Adrenal gland (tissue), 12 donors: Measurements from ENCODE around the gene CAB39. TPM values are rescaled to one million over a fixed set of nuclear protein-coding genes. Genes with fewer than 3 reads are reported as not detected.

ENCODE experiments used
- DNase-seq, 7 donors: peaks; one replicate each; pipeline ENCODE4 v3.0.0-alpha.2; 2019 to 2020
- H3K27ac ChIP-seq, 5 donors: fragments of 200-600 bp; sonication (generic) in 4 of 5; 1 replicate in 3 of 5; 2 replicates in 2 of 5; pipeline versions ENCODE4 v1.5.1 to v1.8.0; 2016 to 2020; ENCODE audit warnings: mild to moderate bottlenecking in 1 of 5
- H3K27me3 ChIP-seq: fragments of 200-600 bp; 2 replicates; pipeline ENCODE4 v1.8.0; 2021
- H3K36me3 ChIP-seq, 2 donors: fragments of 200-600 bp; replicated peaks in 1 of 2; 1 replicate in 1 of 2; 2 replicates in 1 of 2; pipeline versions ENCODE4 v1.5.1 to v1.8.0; 2018 to 2022
- H3K4me1 ChIP-seq, 2 donors: fragments of 200-600 bp; replicated peaks in 1 of 2; 1 replicate in 1 of 2; 2 replicates in 1 of 2; pipeline versions ENCODE4 v1.5.1 to v1.8.0; 2018 to 2021
- H3K4me3 ChIP-seq, 4 donors: fragments of 200-600 bp; sonication (generic) in 3 of 4; one replicate each; pipeline ENCODE4 v1.5.1; 2016 to 2018
- H3K9me3 ChIP-seq, 3 donors: fragments of 200-600 bp; sonication (generic) in 1 of 3; replicated peaks in 1 of 3; 1 replicate in 2 of 3; 2 replicates in 1 of 3; pipeline versions ENCODE4 v1.5.1 to v1.8.0; 2016 to 2021
- CTCF ChIP-seq, 6 experiments: fragments of 450-650 bp in 4 of 6; fragments of 200-600 bp in 2 of 6; sonication (generic) in 1 of 6; IDR thresholded peaks; 1 replicate in 5 of 6; 2 replicates in 1 of 6; pipeline versions ENCODE4 v1.5.1 to v1.8.0; 2016 to 2021; ENCODE audit warnings: antibody characterized with exemption in 6 of 6, mild to moderate bottlenecking in 2 of 6, moderate library complexity in 1 of 6
- POLR2A ChIP-seq, 2 donors: fragments of 450-650 bp; IDR thresholded peaks; one replicate each; pipeline ENCODE4 v1.6.1; 2017; ENCODE audit warnings: antibody characterized with exemption in 2 of 2, mild to moderate bottlenecking in 2 of 2, moderate library complexity in 1 of 2
- WGBS, 4 donors: extraction: QIAGEN DNeasy Blood & Tissue Kit in 2 of 4; methylation state at CpG; one replicate each; pipeline versions ENCODE4 v1.1.5 to v1.1.7; 2013 to 2017; 5-methylcytosine and 5-hydroxymethylcytosine counted together
- intact Hi-C, 2 donors: fragments of 100-400 bp; cut with DNase I; formaldehyde crosslinking; loops; one replicate each; pipeline versions ENCODE4 v1.14.1 to v1.15.0; 2022 to 2023
- polyA plus RNA-seq, 3 donors: library from polyadenylated mRNA; stranded (reverse); fragments of 200-250 nt in 2 of 3; fragments of 350-450 nt in 1 of 3; fragmentation: Illumina TruSeq in 1 of 3; extraction: RNeasy Lipid Tissue Mini Kit (QIAGEN cat#74804) in 1 of 3; gene quantifications; one replicate each; pipeline ENCODE4 v1.2.3, GENCODE V29; 2013 to 2014
- total RNA-seq, 9 donors: library from RNA; depleted of rRNA in 4 of 9; stranded (reverse); fragments of >200 nt in 4 of 9; fragments of 120-200 nt in 1 of 9; fragmentation: NEBNext Ultra II Directional in 1 of 9; extraction: Animal tissue kit (Norgen Biotek cat#: 25700) in 1 of 9; gene quantifications; one replicate each; pipeline versions ENCODE4 v1.1.0 to v1.2.4, GENCODE V29; 2013 to 2023
- donor health status: healthy with polysubstance abuse.
- donor health status: Bipolar disorder and iron deficiency.
- donor health status: DM: yes; HTN: yes; CAD: no.
- donor health status: DM: no; HTN: no; CAD: no.
- donor health status: DM: no; HTN: no; CAD: no.
- donor health status: DM: yes; HTN: yes; CAD: no.

CAB39 gene
- total and polyA plus RNA-seq, 12 donors, result 10.5 to 96.1 (median 55.5) TPM

GRCh38 chr2:230784795-230785194, 72.2 kb downstream of the CAB39 start:
- H3K27ac ChIP-seq, result no peak overlapping the region
- no peaks in the 10 kb centered on the region for H3K36me3 ChIP-seq
- DNase-seq, result no peak
- H3K4me1 ChIP-seq, result peaks cover 0 to 14% of the 10 kb centered on the region in 2 donors
- H3K4me3 ChIP-seq, result no peak overlapping the region
- H3K9me3 ChIP-seq, result no peaks in the 10 kb centered on the region
- WGBS, 4 donors, result 79 to 86% (median 85%) methylated on average over 4 of the region's 4 CpGs
- H3K27me3 ChIP-seq, result no peaks in the 10 kb centered on the region
- intact Hi-C loops, result no loop called here
- no peak for TF ChIP-seq POLR2A (IDR thresholded peaks at IDR 0.05)
- TF ChIP-seq CTCF (IDR thresholded peaks at IDR 0.05), result no peak

- no peak overlapping the region for H3K27ac ChIP-seq
- intact Hi-C loops, result no loop called here
- H3K36me3 ChIP-seq, result no peaks in the 10 kb centered on the region
- no peak for TF ChIP-seq CTCF (IDR thresholded peaks at IDR 0.05)
- no peak for TF ChIP-seq POLR2A (IDR thresholded peaks at IDR 0.05)
- H3K9me3 ChIP-seq, result no peaks in the 10 kb centered on the region
- H3K27me3 ChIP-seq, result no peaks in the 10 kb centered on the region
- DNase-seq, result no peak
- H3K4me3 ChIP-seq, result no peak overlapping the region
- 98 to 99% (median 99%) methylated on average over 6 of the region's 6 CpGs for WGBS, 4 donors
- H3K4me1 ChIP-seq, result peaks cover 0 to 14% of the 10 kb centered on the region in 2 donors
These were observed 72.7 kb downstream of the CAB39 start for GRCh38 chr2:230785346-230785745.

GRCh38 chr2:230787101-230787500, 74.5 kb downstream of the CAB39 start:
- Histone ChIP-seq H3K36me3 (no peaks in the 10 kb centered on the region), H3K27ac (no peak overlapping the region), H3K4me3 (no peak overlapping the region), H3K4me1 (peaks cover 0 to 3% of the 10 kb centered on the region in 2 donors), H3K9me3 (no peaks in the 10 kb centered on the region), H3K27me3 (no peaks in the 10 kb centered on the region)
- DNase-seq, result no peak
- WGBS, 4 donors, result 95 to 100% (median 97%) methylated on average over 2 of the region's 2 CpGs
- TF ChIP-seq POLR2A (IDR thresholded peaks at IDR 0.05) (no peak), CTCF (IDR thresholded peaks at IDR 0.05) (no peak)
- intact Hi-C loops, result no loop called here

GRCh38 chr2:230788554-230789175, 76.0 kb downstream of the CAB39 start:
- intact Hi-C loops, result no loop called here
- Histone ChIP-seq H3K4me3 (no peak overlapping the region), H3K27me3 (no peaks in the 10 kb centered on the region), H3K9me3 (no peaks in the 10 kb centered on the region), H3K4me1 (peaks cover under 1 to 4% of the 10 kb centered on the region in 2 donors), H3K27ac (no peak overlapping the region), H3K36me3 (no peaks in the 10 kb centered on the region)
- TF ChIP-seq POLR2A (IDR thresholded peaks at IDR 0.05) (no peak), CTCF (IDR thresholded peaks at IDR 0.05) (no peak)
- WGBS, 4 donors, result 91 to 97% (median 93%) methylated on average over 3 of the region's 3 CpGs
- DNase-seq, result no peak
